Activated CD8-positive, alpha-beta memory T cell treated with anti-CD3 and anti-CD28 coated beads, Interleukin-2, amount 10 ng/mL, durations not matched to agents 7 days and 5 days (primary cell): Measurements from ENCODE around the gene CCS. TPM values are rescaled to one million over a fixed set of nuclear protein-coding genes. Genes with fewer than 3 reads are reported as not detected.
"Not testable (repeated sequence)": the region's sequence is repeated elsewhere in the genome, so short reads cannot be mapped to it uniquely, and the experiment has no call there.

Source experiments
- ATAC-seq: fragments of 150-1000 bp; cut with Tn5 transposase; one replicate; pipeline ENCODE4 v1.10.0; 2021; ENCODE audit warnings: moderate library complexity
- CTCF ChIA-PET: fragments of 350-600 bp; sonication (Branson Sonifier 250); formaldehyde crosslinking; loops from one replicate; lab custom pipeline; 2021; ENCODE audit warnings: antibody characterized with exemption; lab: Charles Lee
- DNase-seq: peaks from one replicate; pipeline ENCODE4 v3.0.0-alpha.2; 2020
- H3K27ac Mint-ChIP-seq: one replicate; pipeline ENCODE4 v1.8.0; 2021; ENCODE audit warnings: mild to moderate bottlenecking, mixed read lengths
- H3K27me3 Mint-ChIP-seq: one replicate; pipeline ENCODE4 v1.8.0; 2021; ENCODE audit warnings: mixed read lengths
- H3K36me3 Mint-ChIP-seq: one replicate; pipeline ENCODE4 v1.8.0; 2021; ENCODE audit warnings: mild to moderate bottlenecking, mixed read lengths
- H3K4me1 Mint-ChIP-seq: one replicate; pipeline ENCODE4 v1.8.0; 2021; ENCODE audit warnings: mixed read lengths
- H3K4me3 Mint-ChIP-seq: one replicate; pipeline ENCODE4 v1.8.0; 2021; ENCODE audit warnings: mild to moderate bottlenecking, moderate library complexity, mixed read lengths
- H3K9me3 Mint-ChIP-seq: one replicate; pipeline ENCODE4 v1.8.0; 2022; ENCODE audit warnings: low read depth, mixed read lengths
- total RNA-seq, 2 experiments: library from RNA; stranded (reverse); gene quantifications; one replicate each; pipeline ENCODE4 v1.2.3, GENCODE V29; 2021

CCS gene, protein sequence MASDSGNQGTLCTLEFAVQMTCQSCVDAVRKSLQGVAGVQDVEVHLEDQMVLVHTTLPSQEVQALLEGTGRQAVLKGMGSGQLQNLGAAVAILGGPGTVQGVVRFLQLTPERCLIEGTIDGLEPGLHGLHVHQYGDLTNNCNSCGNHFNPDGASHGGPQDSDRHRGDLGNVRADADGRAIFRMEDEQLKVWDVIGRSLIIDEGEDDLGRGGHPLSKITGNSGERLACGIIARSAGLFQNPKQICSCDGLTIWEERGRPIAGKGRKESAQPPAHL
- 10 to 100 TPM; 30.1 to 38.0 TPM for total RNA-seq

DNA sequence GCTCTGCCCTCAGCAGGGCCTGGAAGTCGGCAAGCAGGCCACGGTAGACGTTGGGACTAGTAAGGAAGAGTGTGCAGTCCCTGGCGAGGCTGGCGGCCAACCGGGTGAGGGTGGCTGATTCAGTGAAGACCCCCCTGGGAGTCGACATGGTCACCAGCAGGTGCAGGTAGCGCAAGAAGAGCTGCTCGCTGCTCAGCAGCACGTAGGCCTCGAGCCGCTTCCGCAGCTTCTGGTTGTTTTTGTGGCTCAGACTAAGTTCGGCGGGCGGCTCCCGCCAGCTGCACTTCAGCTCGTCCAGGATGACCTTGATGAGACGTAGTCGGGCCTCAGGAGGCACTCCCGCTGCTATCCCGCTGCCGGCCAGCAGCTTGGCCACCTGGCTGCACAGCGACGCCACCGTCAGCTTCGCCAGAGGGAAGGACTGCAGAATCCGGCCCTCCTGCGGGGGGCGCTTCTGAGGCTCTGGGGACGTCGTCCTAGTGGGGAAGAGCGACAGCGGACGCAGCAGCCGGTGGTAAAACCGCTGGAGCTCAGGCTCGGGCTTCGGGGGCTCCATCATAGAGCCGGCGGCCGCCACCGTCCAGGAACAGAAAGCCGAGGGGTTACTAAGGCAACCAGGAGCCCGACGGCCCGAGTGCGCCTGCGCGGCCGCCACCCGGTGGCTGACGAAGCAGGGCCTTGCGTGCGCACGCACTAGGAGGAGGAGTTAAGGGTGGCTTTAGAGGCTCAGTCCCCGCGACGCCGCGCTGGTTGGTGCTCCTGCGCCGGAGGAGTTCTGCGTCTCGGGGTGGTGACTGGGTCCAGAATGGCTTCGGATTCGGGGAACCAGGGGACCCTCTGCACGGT is at the start of gene CCS, which contains the start of gene CCDC87:
Gene CCS, plus strand, starts transcription at position 729 of the 846 bp plus-strand sequence. Its CDS starts 77 bp downstream, at position 806.
Gene CCDC87, minus strand, starts transcription at position 607 of the 846 bp plus-strand sequence. Its CDS starts 48 bp downstream, at position 559.
- peak; percentile 98 for ATAC-seq
- H3K4me3 Mint-ChIP-seq, result peak within 1 kb of the TSS; percentile 94
- H3K9me3 Mint-ChIP-seq, result no peaks in the 10 kb centered on the region
- no peaks in the 10 kb centered on the region for H3K36me3 Mint-ChIP-seq
- H3K4me1 Mint-ChIP-seq, result peaks cover 28% of the 10 kb centered on the region
- CTCF ChIA-PET, result interaction anchor here (0.6 to 6.2 kb wide), 15 partner anchors 14 to 86 kb away, joined by 3 to 60 read pairs (median 4); partner anchors contain the start of genes ACTN3, RBM14, RBM4 and RBM4B
- H3K27me3 Mint-ChIP-seq, result peaks cover 6% of the 10 kb centered on the region
- peak; percentile 99 for DNase-seq
- H3K27ac Mint-ChIP-seq, result peak within 1 kb of the TSS; percentile 96

- DNase-seq, result peak; percentile 90
- CTCF ChIA-PET, result interaction anchor here (0.8 to 2.0 kb wide), 5 partner anchors 11 to 134 kb away, joined by 3 to 13 read pairs (median 4); partner anchors contain the start of genes CCDC87, CCS and RBM4B
- H3K4me3 Mint-ChIP-seq, result peak overlapping the region; percentile 66
- H3K9me3 Mint-ChIP-seq, result no peaks in the 10 kb centered on the region
- H3K27ac Mint-ChIP-seq, result peak overlapping the region; percentile 91
- peaks cover 8% of the 10 kb centered on the region for H3K36me3 Mint-ChIP-seq
- peak; percentile 61 for ATAC-seq
- peaks cover 30% of the 10 kb centered on the region for H3K4me1 Mint-ChIP-seq
- peaks cover under 1% of the 10 kb centered on the region for H3K27me3 Mint-ChIP-seq
Observed at GRCh38 chr11:66543263-66544107, 49.5 kb upstream of the CCS start.

GRCh38 chr11:66544952-66545351 is 48.0 kb upstream of the CCS start:
- Mint-ChIP-seq H3K4me1 (peaks cover 30% of the 10 kb centered on the region), H3K27me3 (peaks cover 11% of the 10 kb centered on the region), H3K4me3 (peak overlapping the region; percentile 86), H3K27ac (peak overlapping the region; percentile 75)
- H3K36me3 Mint-ChIP-seq, H3K9me3 Mint-ChIP-seq, ATAC-seq, DNase-seq: not testable (repeated sequence)
- CTCF ChIA-PET, result interaction anchor here (1.1 to 2.4 kb wide), 4 partner anchors 47 to 136 kb away, joined by 3 to 13 read pairs (median 6); partner anchors contain the start of genes CCDC87, CCS and RBM4B

GRCh38 chr11:66545701-66546367 is 47.2 kb upstream of the CCS start, which contains the start of gene ZDHHC24:
Gene ZDHHC24, minus strand, starts transcription at chr11:66546048. Its CDS starts 45 bp downstream, at chr11:66546003.
- ATAC-seq (peak; percentile 90), DNase-seq (peak; percentile 95)
- CTCF ChIA-PET, result interaction anchor here (0.6 to 2.4 kb wide), 12 partner anchors 11 to 1144 kb away, joined by 3 to 23 read pairs (median 4); partner anchors contain the start of genes CCDC87, CCS, MRPL11 and RBM4
- Mint-ChIP-seq H3K36me3 (peaks cover 5% of the 10 kb centered on the region), H3K4me1 (peaks cover 30% of the 10 kb centered on the region), H3K27ac (peak within 1 kb of the TSS; percentile 75), H3K27me3 (peaks cover 11% of the 10 kb centered on the region), H3K4me3 (peak within 1 kb of the TSS; percentile 86), H3K9me3 (no peaks in the 10 kb centered on the region)

- no peaks in the 10 kb centered on the region for H3K9me3 Mint-ChIP-seq
- H3K27ac Mint-ChIP-seq, result peak within 1 kb of the TSS; percentile 71
- CTCF ChIA-PET, result interaction anchor here (0.6 to 2.4 kb wide), 9 partner anchors 12 to 622 kb away, joined by 3 to 23 read pairs (median 6); partner anchors contain the start of genes CCDC87, CCS, MRPL11 and RBM4
- peaks cover 30% of the 10 kb centered on the region for H3K4me1 Mint-ChIP-seq
- peaks cover 5% of the 10 kb centered on the region for H3K36me3 Mint-ChIP-seq
- DNase-seq, result peak; percentile 48
- peak within 1 kb of the TSS; percentile 86 for H3K4me3 Mint-ChIP-seq
- H3K27me3 Mint-ChIP-seq, result peaks cover 11% of the 10 kb centered on the region
- ATAC-seq, result no peak
Observed at GRCh38 chr11:66546368-66546965, 46.5 kb upstream of the CCS start, which contains the start of gene ACTN3. Gene ACTN3, plus strand, starts transcription at chr11:66546903. Its CDS starts 35 bp downstream, at chr11:66546938.

DNA sequence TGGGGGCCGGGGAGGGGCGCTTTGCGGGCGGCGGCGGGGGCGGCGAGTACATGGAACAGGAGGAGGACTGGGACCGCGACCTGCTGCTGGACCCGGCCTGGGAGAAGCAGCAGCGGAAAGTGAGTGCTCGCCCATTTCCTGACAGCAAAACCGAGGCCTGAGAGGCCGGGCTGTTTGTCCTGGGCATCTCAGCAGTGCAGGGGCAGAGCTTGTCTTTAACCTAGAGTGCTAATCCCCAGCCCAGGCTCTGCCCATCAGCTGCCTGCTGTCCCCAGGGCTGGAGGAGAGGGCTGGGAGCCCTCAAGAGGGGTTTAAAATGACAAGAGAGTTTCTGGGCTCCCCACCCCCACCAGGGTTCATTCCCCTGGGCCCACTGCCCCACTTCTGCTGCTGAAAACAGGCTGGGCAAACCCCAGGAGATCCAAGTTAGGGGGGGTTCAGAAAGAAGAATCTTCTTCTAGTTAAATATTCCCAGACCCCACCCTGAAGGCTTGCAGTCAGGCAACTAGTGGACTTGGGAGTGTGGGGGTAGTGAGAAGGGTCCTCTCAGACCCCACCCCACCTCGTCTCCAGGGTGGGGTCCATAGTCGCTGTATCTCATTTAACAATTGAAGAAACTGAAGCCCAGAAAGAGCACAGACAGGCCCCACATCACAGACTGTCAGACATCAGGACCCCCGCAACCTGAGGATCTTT is 45.9 kb upstream of the CCS start:
- no peak for DNase-seq
- no peak for ATAC-seq
- Mint-ChIP-seq H3K9me3 (no peaks in the 10 kb centered on the region), H3K4me3 (peak overlapping the region; percentile 86), H3K27me3 (peaks cover 11% of the 10 kb centered on the region), H3K36me3 (peaks cover 5% of the 10 kb centered on the region), H3K4me1 (peaks cover 30% of the 10 kb centered on the region), H3K27ac (no peak overlapping the region)
- CTCF ChIA-PET, result interaction anchor here (1.0 to 2.4 kb wide), 6 partner anchors 12 to 131 kb away, joined by 3 to 23 read pairs (median 8); partner anchors contain the start of genes CCDC87, CCS, MRPL11 and RBM4

DNA sequence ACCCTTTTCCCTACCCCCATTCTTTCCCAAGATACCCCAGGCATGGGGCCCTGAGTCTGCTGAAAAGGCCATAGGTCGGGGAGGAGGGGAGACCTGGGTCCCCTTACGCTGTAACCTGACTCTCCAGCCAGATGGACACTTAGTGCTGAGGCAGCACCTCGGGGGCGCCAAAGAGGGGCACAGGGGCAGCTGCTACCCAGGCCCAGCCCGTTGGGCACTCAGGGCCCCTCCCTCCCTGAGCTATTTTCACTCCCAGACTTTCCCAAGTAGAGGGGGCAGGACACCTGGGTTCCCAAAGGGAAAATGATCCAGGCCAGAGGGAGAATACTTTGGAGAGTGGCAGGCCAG is 45.3 kb upstream of the CCS start:
- H3K36me3 Mint-ChIP-seq, result peaks cover under 1% of the 10 kb centered on the region
- DNase-seq, result no peak
- H3K27ac Mint-ChIP-seq, result no peak overlapping the region
- H3K4me1 Mint-ChIP-seq, result peaks cover 25% of the 10 kb centered on the region
- no peak for ATAC-seq
- CTCF ChIA-PET, result interaction anchor here (2.1 kb wide), 1 partner anchor 109 kb away, joined by 9 read pairs; the partner anchor contains the start of gene MRPL11
- H3K4me3 Mint-ChIP-seq, result no peak overlapping the region
- H3K27me3 Mint-ChIP-seq, result peaks cover 11% of the 10 kb centered on the region
- no peaks in the 10 kb centered on the region for H3K9me3 Mint-ChIP-seq

DNA sequence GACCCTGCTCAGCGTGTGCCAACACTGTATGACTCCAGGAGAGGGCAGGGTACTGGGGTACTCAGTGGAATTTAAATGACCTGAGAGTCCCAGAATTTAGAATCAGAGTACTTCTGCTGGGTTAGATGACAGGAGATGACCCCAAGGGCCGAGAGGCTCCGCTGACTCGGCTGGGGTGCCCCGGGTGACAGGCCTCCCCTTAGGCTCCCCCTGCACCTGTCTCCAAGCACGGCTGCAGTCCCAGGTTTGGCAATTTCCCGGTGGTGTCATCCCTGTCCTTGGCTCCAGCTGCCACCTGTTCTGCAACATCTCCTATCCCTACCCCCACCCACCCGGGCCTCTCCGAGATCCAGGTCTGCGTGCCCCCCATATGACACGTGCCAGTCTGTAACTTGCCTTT is 44.9 kb upstream of the CCS start:
- Mint-ChIP-seq H3K4me3 (no peak overlapping the region), H3K27ac (no peak overlapping the region), H3K27me3 (peaks cover 11% of the 10 kb centered on the region), H3K36me3 (no peaks in the 10 kb centered on the region), H3K9me3 (no peaks in the 10 kb centered on the region), H3K4me1 (peaks cover 21% of the 10 kb centered on the region)
- DNase-seq, result no peak
- CTCF ChIA-PET, result interaction anchor here (0.8 kb wide), 1 partner anchor 30 kb away, joined by 3 read pairs; no protein-coding TSS in a partner anchor
- no peak for ATAC-seq

- H3K27ac Mint-ChIP-seq, result no peak overlapping the region
- H3K4me1 Mint-ChIP-seq, result peaks cover 12% of the 10 kb centered on the region
- ATAC-seq (no peak), DNase-seq (no peak)
- peaks cover 11% of the 10 kb centered on the region for H3K27me3 Mint-ChIP-seq
- CTCF ChIA-PET, result interaction anchor here (0.8 kb wide), 1 partner anchor 29 kb away, joined by 3 read pairs; no protein-coding TSS in a partner anchor
- H3K4me3 Mint-ChIP-seq, result no peak overlapping the region
- no peaks in the 10 kb centered on the region for H3K9me3 Mint-ChIP-seq
- H3K36me3 Mint-ChIP-seq, result no peaks in the 10 kb centered on the region
Observed at GRCh38 chr11:66548774-66549630, 44.0 kb upstream of the CCS start.

DNA sequence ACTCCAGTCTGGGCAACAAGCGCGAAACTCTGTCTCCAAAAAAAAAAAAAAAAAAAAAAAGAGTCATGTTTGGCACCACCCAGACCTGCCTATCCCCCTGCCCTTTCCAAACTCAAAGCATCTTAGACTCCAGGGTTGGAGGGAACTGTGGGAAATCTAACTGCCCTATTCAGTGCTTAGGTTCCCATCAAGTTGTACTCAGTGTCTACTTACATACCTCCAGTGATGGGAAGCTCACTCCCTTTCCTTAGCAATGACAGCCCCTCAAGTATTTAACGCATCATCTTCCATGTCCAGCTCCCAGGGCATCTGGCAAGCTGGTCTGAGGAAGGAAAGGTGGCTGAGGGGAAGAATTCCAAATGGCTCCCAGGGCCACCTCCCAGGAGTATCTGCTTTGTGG is 43.3 kb upstream of the CCS start:
- H3K4me1 Mint-ChIP-seq, result peaks cover 7% of the 10 kb centered on the region
- ATAC-seq (no peak), DNase-seq (no peak)
- H3K27me3 Mint-ChIP-seq, result peaks cover 11% of the 10 kb centered on the region
- CTCF ChIA-PET, result no interaction called here
- no peaks in the 10 kb centered on the region for H3K9me3 Mint-ChIP-seq
- H3K4me3 Mint-ChIP-seq, result no peak overlapping the region
- no peak overlapping the region for H3K27ac Mint-ChIP-seq
- H3K36me3 Mint-ChIP-seq, result no peaks in the 10 kb centered on the region
